B cell (primary cell): ENCODE results near the gene PSME2.

Experiments used
- EZH2 ChIP-seq: IDR thresholded peaks from 2 replicates; pipeline ENCODE4 v1.6.1; 2012; ENCODE audit warnings: borderline replicate concordance, low read depth, mild to moderate bottlenecking, moderate library complexity, low read length; ENCODE audit not compliant: insufficient read depth, poor library complexity, severe bottlenecking
- TF ChIP-seq, protein P1 (sequence below): fragments of 200-600 bp; IDR thresholded peaks from one replicate; pipeline ENCODE4 v1.8.0; 2022; ENCODE audit warnings: antibody characterized with exemption, mild to moderate bottlenecking

DNA sequence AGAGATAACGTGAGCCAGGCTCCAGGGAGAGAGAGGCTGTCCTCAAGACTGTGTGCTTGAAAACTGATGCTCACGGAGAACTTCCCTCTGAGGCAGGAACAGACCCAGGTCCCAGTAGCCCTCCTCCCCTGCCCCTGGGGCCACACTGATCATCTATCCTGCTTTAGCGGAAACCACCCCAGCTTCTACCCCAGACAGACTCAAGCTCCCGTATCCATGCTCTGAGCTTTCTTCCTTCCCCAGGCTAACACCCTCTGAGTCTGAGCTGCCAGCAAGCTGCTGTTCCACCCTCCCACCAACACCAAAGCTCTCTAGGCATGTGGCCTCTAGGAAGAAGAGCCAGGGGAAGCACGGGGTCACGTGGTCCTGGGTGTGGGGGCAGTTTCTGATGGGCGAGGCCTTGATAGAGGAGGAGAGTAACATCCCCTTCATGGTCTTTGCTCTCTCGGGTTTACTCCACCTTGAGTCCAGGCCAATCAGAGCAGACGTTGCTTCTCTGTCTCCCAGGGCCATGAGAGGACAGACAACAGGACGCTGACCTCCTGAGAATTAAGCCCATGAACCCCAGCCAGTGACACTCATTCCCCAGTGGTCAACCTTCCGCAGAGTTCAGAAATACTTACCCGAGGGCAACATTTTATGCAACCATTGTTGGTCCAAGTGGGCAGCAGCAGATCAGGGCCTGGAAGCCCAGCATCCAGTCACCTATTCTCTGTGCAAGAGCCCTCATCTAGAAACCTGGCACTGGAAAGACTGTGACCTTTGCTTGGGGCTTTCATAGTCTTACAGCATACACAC, 50.9 kb downstream of the PSME2 start:
- TF ChIP-seq EZH2, result no peak
- TF ChIP-seq, protein P1, sequence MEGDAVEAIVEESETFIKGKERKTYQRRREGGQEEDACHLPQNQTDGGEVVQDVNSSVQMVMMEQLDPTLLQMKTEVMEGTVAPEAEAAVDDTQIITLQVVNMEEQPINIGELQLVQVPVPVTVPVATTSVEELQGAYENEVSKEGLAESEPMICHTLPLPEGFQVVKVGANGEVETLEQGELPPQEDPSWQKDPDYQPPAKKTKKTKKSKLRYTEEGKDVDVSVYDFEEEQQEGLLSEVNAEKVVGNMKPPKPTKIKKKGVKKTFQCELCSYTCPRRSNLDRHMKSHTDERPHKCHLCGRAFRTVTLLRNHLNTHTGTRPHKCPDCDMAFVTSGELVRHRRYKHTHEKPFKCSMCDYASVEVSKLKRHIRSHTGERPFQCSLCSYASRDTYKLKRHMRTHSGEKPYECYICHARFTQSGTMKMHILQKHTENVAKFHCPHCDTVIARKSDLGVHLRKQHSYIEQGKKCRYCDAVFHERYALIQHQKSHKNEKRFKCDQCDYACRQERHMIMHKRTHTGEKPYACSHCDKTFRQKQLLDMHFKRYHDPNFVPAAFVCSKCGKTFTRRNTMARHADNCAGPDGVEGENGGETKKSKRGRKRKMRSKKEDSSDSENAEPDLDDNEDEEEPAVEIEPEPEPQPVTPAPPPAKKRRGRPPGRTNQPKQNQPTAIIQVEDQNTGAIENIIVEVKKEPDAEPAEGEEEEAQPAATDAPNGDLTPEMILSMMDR, result no peak
